ENCODE data around the gene PREPL. TPM values are rescaled to one million over a fixed set of nuclear protein-coding genes. Genes with fewer than 3 reads are reported as not detected.

Gene PREPL
- 42.6 and 45.6 TPM in 2 replicates for total RNA-seq
- long read RNA-seq, full-length matches to known transcripts, result 41 of 68 reads
- long read RNA-seq, partial matches to known transcripts, result 10 of 68 reads
- long read RNA-seq, other reads (novel, unspliced or antisense), result 17 of 68 reads

- TF ChIP-seq CTCF (IDR thresholded peaks at IDR 0.05; ENCODE audit: unreplicated experiment), result no peak
- peak; percentile 93 for DNase-seq (ENCODE audit: low spot score, unreplicated experiment)
- Mint-ChIP-seq H3K4me1 (ENCODE audit: low read depth) (peaks cover 11% of the 10 kb centered on the region), H3K27me3 (no peaks in the 10 kb centered on the region), H3K4me3 (ENCODE audit: low read depth) (peak within 1 kb of the TSS; percentile 98), H3K9me3 (ENCODE audit: low read depth) (no peaks in the 10 kb centered on the region), H3K36me3 (ENCODE audit: insufficient read depth) (no peaks in the 10 kb centered on the region), H3K27ac (peak within 1 kb of the TSS; percentile 100)
Observed at GRCh38 chr2:44361330-44362206, at the start of gene PREPL, which contains the start of gene CAMKMT. PREPL (minus strand) TSS chr2:44361494; CDS start chr2:44346342, 15,152 bp downstream. CAMKMT (plus strand) TSS chr2:44361947.

DNA sequence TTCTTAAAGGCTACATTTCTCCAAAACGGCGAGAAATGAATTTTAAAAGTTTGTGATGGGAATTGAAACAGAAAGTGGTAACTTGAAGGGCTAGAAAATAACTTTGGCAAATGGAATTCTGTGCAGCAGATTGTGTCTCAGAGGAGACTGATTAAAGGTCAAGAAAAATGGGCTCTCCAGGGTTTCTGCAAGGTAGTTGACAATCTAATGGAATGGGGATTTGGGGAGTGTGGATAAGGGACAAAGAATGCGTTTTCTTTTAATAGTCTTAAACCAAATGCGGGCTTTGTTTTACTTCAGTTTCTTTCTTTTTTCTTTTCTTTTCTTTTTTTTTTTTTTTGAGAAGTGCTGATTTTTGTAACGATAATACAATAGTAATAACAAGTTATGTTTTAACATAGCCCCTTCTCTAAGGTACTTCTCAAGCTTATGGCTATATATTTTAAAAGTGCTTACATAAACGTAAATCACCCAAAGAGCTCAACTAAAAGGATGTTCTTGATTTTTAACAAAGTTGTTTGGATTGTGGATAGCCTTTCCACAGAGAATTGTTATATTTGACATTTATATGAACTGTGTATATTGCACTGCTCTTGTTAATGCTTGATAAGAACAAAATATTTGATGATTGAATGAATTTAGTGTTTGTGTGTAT, 37.1 kb upstream of the PREPL start:
- Mint-ChIP-seq H3K4me1 (ENCODE audit: low read depth) (peaks cover 5% of the 10 kb centered on the region), H3K27ac (no peak overlapping the region), H3K27me3 (no peaks in the 10 kb centered on the region), H3K9me3 (ENCODE audit: low read depth) (no peaks in the 10 kb centered on the region), H3K36me3 (ENCODE audit: insufficient read depth) (peaks cover 5% of the 10 kb centered on the region), H3K4me3 (ENCODE audit: low read depth) (no peak overlapping the region)
- DNase-seq (ENCODE audit: low spot score, unreplicated experiment), result no peak
- TF ChIP-seq CTCF (IDR thresholded peaks at IDR 0.05; ENCODE audit: unreplicated experiment), result no peak

DNA sequence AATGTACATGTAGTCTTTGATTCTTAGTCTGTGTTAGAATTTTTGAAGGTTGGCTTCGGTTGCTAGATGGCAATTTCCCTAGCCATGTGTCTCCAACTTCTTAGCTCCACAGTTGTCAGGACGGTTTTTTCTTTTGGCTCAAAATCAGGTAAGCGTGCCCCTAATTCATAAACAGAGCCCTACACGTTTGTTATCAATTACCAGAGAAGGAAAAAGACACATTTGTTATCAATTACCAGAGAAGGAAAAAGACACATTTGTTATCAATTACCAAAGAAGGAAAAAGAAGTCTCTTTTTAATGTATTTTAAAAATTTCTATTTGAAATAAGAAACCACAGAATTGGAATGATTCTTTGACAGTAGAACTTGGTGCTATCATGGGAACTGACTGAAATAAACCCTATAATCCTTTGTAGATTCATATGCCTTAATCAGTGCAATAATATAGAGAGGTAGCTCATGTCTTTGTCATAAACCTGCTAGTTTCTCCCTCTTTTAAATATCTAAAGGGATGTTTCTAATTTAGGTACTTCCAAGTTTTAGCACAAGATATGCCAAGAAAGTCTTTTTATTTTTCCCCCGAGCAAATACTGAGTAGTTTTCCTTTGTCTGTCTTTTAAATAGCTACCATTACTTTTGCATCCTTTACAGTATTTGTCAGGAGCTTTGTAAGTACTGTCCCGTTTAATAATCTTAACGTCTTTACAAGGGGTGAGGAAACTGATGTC, 36.3 kb upstream of the PREPL start:
- peaks cover 5% of the 10 kb centered on the region for H3K4me1 Mint-ChIP-seq (ENCODE audit: low read depth)
- H3K27ac Mint-ChIP-seq, result no peak overlapping the region
- H3K27me3 Mint-ChIP-seq, result no peaks in the 10 kb centered on the region

DNA sequence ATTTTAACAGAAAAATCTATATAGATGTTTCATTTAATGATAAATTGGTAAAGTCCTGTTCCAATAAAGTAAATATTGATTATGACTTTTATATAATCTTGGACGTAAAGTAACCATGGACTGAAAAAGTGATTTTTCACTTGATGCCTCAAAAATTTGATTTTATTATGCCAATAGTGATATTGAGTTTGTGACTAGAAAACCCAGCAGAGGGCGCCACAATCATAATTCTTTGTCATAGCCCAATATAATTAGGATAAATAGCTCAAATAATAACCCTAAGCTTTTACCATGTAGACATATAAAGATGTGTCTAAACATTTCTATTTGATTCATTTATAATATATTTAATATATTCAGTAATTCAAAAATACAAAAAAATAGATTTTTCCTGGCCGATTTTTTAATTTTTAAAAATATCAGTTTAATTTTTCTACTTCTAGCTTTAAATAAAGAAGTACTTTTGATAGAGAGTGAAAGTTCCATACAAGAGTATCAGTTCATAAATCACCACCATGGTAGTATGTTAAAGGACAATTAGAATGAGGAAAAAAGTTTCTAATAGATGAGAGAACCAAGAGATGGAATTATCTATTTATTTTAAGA, 31.1 kb upstream of the PREPL start:
- Mint-ChIP-seq H3K27me3 (no peaks in the 10 kb centered on the region), H3K27ac (no peak overlapping the region), H3K9me3 (ENCODE audit: low read depth) (peaks cover 10% of the 10 kb centered on the region), H3K36me3 (ENCODE audit: insufficient read depth) (peaks cover 4% of the 10 kb centered on the region), H3K4me1 (ENCODE audit: low read depth) (peaks cover 2% of the 10 kb centered on the region), H3K4me3 (ENCODE audit: low read depth) (no peak overlapping the region)
- peak; percentile 82 for TF ChIP-seq CTCF (IDR thresholded peaks at IDR 0.05; ENCODE audit: unreplicated experiment)
- peak; percentile 18 for DNase-seq (ENCODE audit: low spot score, unreplicated experiment)

More for the DNA sequence above, 36.3 kb upstream of the PREPL start:
- H3K9me3 Mint-ChIP-seq (ENCODE audit: low read depth), result no peaks in the 10 kb centered on the region
- H3K4me3 Mint-ChIP-seq (ENCODE audit: low read depth), result no peak overlapping the region
- peaks cover 4% of the 10 kb centered on the region for H3K36me3 Mint-ChIP-seq (ENCODE audit: insufficient read depth)
- no peak for TF ChIP-seq CTCF (IDR thresholded peaks at IDR 0.05; ENCODE audit: unreplicated experiment)
- no peak for DNase-seq (ENCODE audit: low spot score, unreplicated experiment)

Data from progenitor cell of endocrine pancreas (in vitro differentiated cells).